ENCODE measurements around the gene GZF1.
A peak's percentile ranks its signal among the peaks of the same experiment; 100 is the strongest.

The GZF1 gene

GRCh38 chr20:23358923-23359593 lies 2.9 kb upstream of the GZF1 start:
- peaks cover 20% of the 10 kb centered on the region for H3K4me1 ChIP-seq
- peaks cover 18% of the 10 kb centered on the region for H3K79me2 ChIP-seq
- H3K36me3 ChIP-seq (ENCODE audit: control insufficient read depth, insufficient read depth, low read length) = no peaks in the 10 kb centered on the region
- H3K9ac ChIP-seq = no peak overlapping the region
- peak overlapping the region; percentile 90 for H3K27ac ChIP-seq
- H3K27me3 ChIP-seq (ENCODE audit: control insufficient read depth, insufficient read depth, low read length) = no peaks in the 10 kb centered on the region
- H3K4me2 ChIP-seq (ENCODE audit: low read length) = peak overlapping the region; percentile 95
- H3K9me3 ChIP-seq (ENCODE audit: control insufficient read depth, low read length) = no peaks in the 10 kb centered on the region
- H3K4me3 ChIP-seq (ENCODE audit: low read depth, low read length) = peak overlapping the region; percentile 83
- peak overlapping the region; percentile 55 for H2AFZ ChIP-seq
- TF ChIP-seq, protein P1, sequence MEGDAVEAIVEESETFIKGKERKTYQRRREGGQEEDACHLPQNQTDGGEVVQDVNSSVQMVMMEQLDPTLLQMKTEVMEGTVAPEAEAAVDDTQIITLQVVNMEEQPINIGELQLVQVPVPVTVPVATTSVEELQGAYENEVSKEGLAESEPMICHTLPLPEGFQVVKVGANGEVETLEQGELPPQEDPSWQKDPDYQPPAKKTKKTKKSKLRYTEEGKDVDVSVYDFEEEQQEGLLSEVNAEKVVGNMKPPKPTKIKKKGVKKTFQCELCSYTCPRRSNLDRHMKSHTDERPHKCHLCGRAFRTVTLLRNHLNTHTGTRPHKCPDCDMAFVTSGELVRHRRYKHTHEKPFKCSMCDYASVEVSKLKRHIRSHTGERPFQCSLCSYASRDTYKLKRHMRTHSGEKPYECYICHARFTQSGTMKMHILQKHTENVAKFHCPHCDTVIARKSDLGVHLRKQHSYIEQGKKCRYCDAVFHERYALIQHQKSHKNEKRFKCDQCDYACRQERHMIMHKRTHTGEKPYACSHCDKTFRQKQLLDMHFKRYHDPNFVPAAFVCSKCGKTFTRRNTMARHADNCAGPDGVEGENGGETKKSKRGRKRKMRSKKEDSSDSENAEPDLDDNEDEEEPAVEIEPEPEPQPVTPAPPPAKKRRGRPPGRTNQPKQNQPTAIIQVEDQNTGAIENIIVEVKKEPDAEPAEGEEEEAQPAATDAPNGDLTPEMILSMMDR (IDR thresholded peaks at IDR 0.05) = no peak

- Histone ChIP-seq H3K4me3 (ENCODE audit: low read depth, low read length) (peak overlapping the region; percentile 82), H3K9me3 (ENCODE audit: control insufficient read depth, low read length) (no peaks in the 10 kb centered on the region), H3K9ac (no peak overlapping the region), H3K27ac (peak overlapping the region; percentile 99), H3K79me2 (peaks cover 30% of the 10 kb centered on the region), H3K4me1 (peaks cover 20% of the 10 kb centered on the region), H3K27me3 (ENCODE audit: control insufficient read depth, insufficient read depth, low read length) (no peaks in the 10 kb centered on the region), H3K36me3 (ENCODE audit: control insufficient read depth, insufficient read depth, low read length) (no peaks in the 10 kb centered on the region), H3K4me2 (ENCODE audit: low read length) (peak overlapping the region; percentile 81), H2AFZ (no peak overlapping the region)
- TF ChIP-seq, protein P1 (IDR thresholded peaks at IDR 0.05) = no peak
Measured at GRCh38 chr20:23360531-23360930, 1.5 kb upstream of the GZF1 start.

- peak overlapping the region; percentile 82 for H3K4me3 ChIP-seq (ENCODE audit: low read depth, low read length)
- no peaks in the 10 kb centered on the region for H3K27me3 ChIP-seq (ENCODE audit: control insufficient read depth, insufficient read depth, low read length)
- H3K79me2 ChIP-seq = peaks cover 35% of the 10 kb centered on the region
- H3K9ac ChIP-seq = peak overlapping the region; percentile 97
- no peaks in the 10 kb centered on the region for H3K9me3 ChIP-seq (ENCODE audit: control insufficient read depth, low read length)
- H3K4me1 ChIP-seq = peaks cover 26% of the 10 kb centered on the region
- no peaks in the 10 kb centered on the region for H3K36me3 ChIP-seq (ENCODE audit: control insufficient read depth, insufficient read depth, low read length)
- H3K27ac ChIP-seq = peak overlapping the region; percentile 99
- TF ChIP-seq, protein P1 (IDR thresholded peaks at IDR 0.05) = no peak
- H2AFZ ChIP-seq = peak overlapping the region; percentile 97
- H3K4me2 ChIP-seq (ENCODE audit: low read length) = peak overlapping the region; percentile 81
Measured at GRCh38 chr20:23361119-23361475, 885 bp upstream of the GZF1 start.

DNA sequence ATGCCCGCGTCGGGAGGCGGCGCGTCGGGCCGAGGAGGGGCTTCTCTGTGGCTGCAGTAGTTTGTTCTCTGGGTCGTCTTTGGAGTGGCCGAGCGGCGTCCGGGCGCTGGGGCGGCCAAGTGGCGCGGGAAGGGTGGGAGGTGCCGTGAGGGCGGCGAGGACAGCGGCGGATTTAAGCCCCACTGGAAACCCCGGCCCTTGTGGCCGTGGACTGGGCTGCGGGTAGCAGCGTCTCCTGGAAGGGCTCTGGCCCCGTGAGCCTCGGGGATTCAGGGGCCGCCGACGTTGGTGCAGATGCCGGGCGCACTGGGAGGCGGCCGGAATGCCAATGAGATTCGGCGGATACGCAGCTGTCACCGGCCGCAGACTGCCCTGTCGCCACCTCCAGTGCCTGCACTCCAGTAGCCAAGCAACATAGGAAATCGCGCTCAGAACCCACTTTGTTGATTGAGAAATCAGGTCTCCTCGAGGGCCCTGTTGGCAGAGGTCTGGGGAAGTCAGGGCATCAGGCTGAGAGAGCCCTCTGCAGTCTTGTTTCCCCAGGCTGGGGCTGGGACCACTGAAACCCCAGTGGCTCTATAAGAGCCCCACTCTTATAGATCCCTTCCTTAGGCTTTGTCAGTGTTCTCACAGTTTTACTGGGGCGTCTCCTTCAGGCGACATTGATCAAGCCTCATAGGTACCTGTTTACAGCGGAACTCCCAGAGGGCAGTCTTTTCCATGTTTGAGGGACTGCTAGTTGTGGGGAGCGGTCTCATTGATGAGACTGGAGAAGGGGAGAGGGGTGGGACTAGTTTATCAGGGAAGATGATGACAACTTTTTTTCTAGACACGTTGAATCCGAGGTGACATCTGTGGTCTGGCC lies 642 bp downstream of the GZF1 start:
- Histone ChIP-seq H3K4me3 (ENCODE audit: low read depth, low read length) (peak overlapping the region; percentile 74), H3K36me3 (ENCODE audit: control insufficient read depth, insufficient read depth, low read length) (no peaks in the 10 kb centered on the region), H3K27ac (peak overlapping the region; percentile 99), H3K9ac (peak overlapping the region; percentile 51), H2AFZ (peak overlapping the region; percentile 89), H3K9me3 (ENCODE audit: control insufficient read depth, low read length) (no peaks in the 10 kb centered on the region), H3K27me3 (ENCODE audit: control insufficient read depth, insufficient read depth, low read length) (no peaks in the 10 kb centered on the region), H3K79me2 (peaks cover 35% of the 10 kb centered on the region), H3K4me2 (ENCODE audit: low read length) (peak overlapping the region; percentile 79), H3K4me1 (peaks cover 32% of the 10 kb centered on the region)
- TF ChIP-seq, protein P1 (IDR thresholded peaks at IDR 0.05) = no peak

Data from parathyroid adenoma (tissue), 2 donors.